WTC11 (cell line): Measurements from ENCODE around the gene ZDHHC1. TPM values are rescaled to one million over a fixed set of nuclear protein-coding genes. Genes with fewer than 3 reads are reported as not detected.

Source experiments
- ATAC-seq: fragments of 200-7000 bp; cut with Tn5 transposase; 2 replicates; pipeline ENCODE4 v1.10.0; 2021; ENCODE audit warnings: mild to moderate bottlenecking, moderate library complexity
- CTCF ChIA-PET: fragments of 300-600 bp; sonication (Branson Sonifier 250); formaldehyde crosslinking; loops from one replicate; lab custom pipeline; 2021; ENCODE audit warnings: antibody characterized with exemption; lab: Charles Lee
- POLR2A ChIA-PET: fragments of 350-600 bp; sonication (Branson Sonifier 250); formaldehyde crosslinking; loops from one replicate; lab custom pipeline; 2021; ENCODE audit warnings: antibody characterized with exemption; lab: Charles Lee
- DNase-seq: peaks from one replicate; pipeline ENCODE4 v3.0.0; 2021; ENCODE audit warnings: low spot score
- H3K27ac Mint-ChIP-seq: 2 replicates; pipeline ENCODE4 v1.8.0; 2021; ENCODE audit warnings: mixed read lengths
- H3K27me3 Mint-ChIP-seq: 2 replicates; pipeline ENCODE4 v1.8.0; 2021; ENCODE audit warnings: low read depth, mild to moderate bottlenecking, moderate library complexity, mixed read lengths
- H3K36me3 Mint-ChIP-seq: 2 replicates; pipeline ENCODE4 v1.8.0; 2021; ENCODE audit warnings: mixed read lengths
- H3K4me1 Mint-ChIP-seq: 2 replicates; pipeline ENCODE4 v1.8.0; 2022; ENCODE audit warnings: mixed read lengths
- H3K4me3 Mint-ChIP-seq: 2 replicates; pipeline ENCODE4 v1.8.0; 2021; ENCODE audit warnings: mild to moderate bottlenecking, moderate library complexity, mixed read lengths
- H3K9me3 Mint-ChIP-seq: 2 replicates; pipeline ENCODE4 v1.8.0; 2021; ENCODE audit warnings: mixed read lengths
- ARID4B ChIP-seq: sonication (generic); formaldehyde crosslinking; IDR thresholded peaks from 2 replicates; pipeline ENCODE4 v1.8.0; 2023; ENCODE audit warnings: missing genetic modification reagents, mild to moderate bottlenecking, borderline replicate concordance
- ATF1 ChIP-seq: sonication (generic); formaldehyde crosslinking; IDR thresholded peaks from 2 replicates; pipeline ENCODE4 v1.8.1; 2023; ENCODE audit warnings: mild to moderate bottlenecking, moderate library complexity, missing genetic modification reagents
- ATF3 ChIP-seq: sonication (generic); formaldehyde crosslinking; conservative IDR thresholded peaks from 2 replicates; pipeline ENCODE4 v1.8.1; 2022; ENCODE audit warnings: mild to moderate bottlenecking, missing genetic modification reagents
- CREB1 ChIP-seq: sonication (generic); formaldehyde crosslinking; IDR thresholded peaks from 2 replicates; pipeline ENCODE4 v1.8.0; 2023; ENCODE audit warnings: mild to moderate bottlenecking, missing genetic modification reagents
- CREM ChIP-seq: sonication (generic); formaldehyde crosslinking; IDR thresholded peaks from 2 replicates; pipeline ENCODE4 v1.8.1; 2022; ENCODE audit warnings: mild to moderate bottlenecking, missing genetic modification reagents, moderate library complexity
- FOXJ3 ChIP-seq: sonication (generic); formaldehyde crosslinking; IDR thresholded peaks from 2 replicates; pipeline ENCODE4 v1.9.0; 2021; ENCODE audit warnings: missing genetic modification reagents, mild to moderate bottlenecking, borderline replicate concordance
- IRF2 ChIP-seq: sonication (generic); formaldehyde crosslinking; IDR thresholded peaks from 2 replicates; pipeline ENCODE4 v1.8.0; 2022; ENCODE audit warnings: low read depth, missing genetic modification reagents, borderline replicate concordance
- NR2C2 ChIP-seq: sonication (generic); formaldehyde crosslinking; IDR thresholded peaks from 2 replicates; pipeline ENCODE4 v1.8.0; 2022; ENCODE audit warnings: mild to moderate bottlenecking, missing genetic modification reagents
- SMAD3 ChIP-seq: sonication (generic); formaldehyde crosslinking; IDR thresholded peaks from 2 replicates; pipeline ENCODE4 v1.8.0; 2022; ENCODE audit warnings: missing genetic modification reagents, mild to moderate bottlenecking, borderline replicate concordance
- TP53 ChIP-seq: sonication (generic); formaldehyde crosslinking; IDR thresholded peaks from 2 replicates; pipeline ENCODE4 v1.8.1; 2023; ENCODE audit warnings: mild to moderate bottlenecking, missing genetic modification reagents
- ZNF121 ChIP-seq: sonication (generic); formaldehyde crosslinking; IDR thresholded peaks from 2 replicates; pipeline ENCODE4 v1.8.0; 2023; ENCODE audit warnings: missing genetic modification reagents
- ZNF138 ChIP-seq: sonication (generic); formaldehyde crosslinking; conservative IDR thresholded peaks from 2 replicates; pipeline ENCODE4 v1.8.1; 2022; ENCODE audit warnings: mild to moderate bottlenecking, moderate library complexity, missing genetic modification reagents
- ZNF425 ChIP-seq: fragments of 250-450 bp; sonication (Bioruptor Pico); conservative IDR thresholded peaks from 2 replicates; pipeline ENCODE4 v1.9.0; 2021; ENCODE audit warnings: mild to moderate bottlenecking
- ZNF671 ChIP-seq: fragments of 250-450 bp; sonication (Bioruptor Pico); IDR thresholded peaks from 2 replicates; pipeline ENCODE4 v1.8.0; 2021; ENCODE audit warnings: mild to moderate bottlenecking
- total RNA-seq: library from RNA; stranded (reverse); gene quantifications from 3 replicates; pipeline ENCODE4 v1.2.3, GENCODE V29; 2021
- TF ChIP-seq, protein P1 (sequence below): sonication (generic); formaldehyde crosslinking; IDR thresholded peaks from 2 replicates; pipeline ENCODE4 v1.8.0; 2022; ENCODE audit warnings: mild to moderate bottlenecking, missing genetic modification reagents
- TF ChIP-seq, protein P2 (sequence below): sonication (generic); formaldehyde crosslinking; IDR thresholded peaks from 2 replicates; pipeline ENCODE4 v1.8.1; 2022; ENCODE audit warnings: low read depth, missing genetic modification reagents, borderline replicate concordance
- TF ChIP-seq, protein P3 (sequence below): sonication (generic); formaldehyde crosslinking; IDR thresholded peaks from 2 replicates; pipeline ENCODE4 v1.8.0; 2022; ENCODE audit warnings: missing genetic modification reagents

Gene ZDHHC1
- total RNA-seq, 1 experiment from 2014 or later = 4.2 TPM

DNA sequence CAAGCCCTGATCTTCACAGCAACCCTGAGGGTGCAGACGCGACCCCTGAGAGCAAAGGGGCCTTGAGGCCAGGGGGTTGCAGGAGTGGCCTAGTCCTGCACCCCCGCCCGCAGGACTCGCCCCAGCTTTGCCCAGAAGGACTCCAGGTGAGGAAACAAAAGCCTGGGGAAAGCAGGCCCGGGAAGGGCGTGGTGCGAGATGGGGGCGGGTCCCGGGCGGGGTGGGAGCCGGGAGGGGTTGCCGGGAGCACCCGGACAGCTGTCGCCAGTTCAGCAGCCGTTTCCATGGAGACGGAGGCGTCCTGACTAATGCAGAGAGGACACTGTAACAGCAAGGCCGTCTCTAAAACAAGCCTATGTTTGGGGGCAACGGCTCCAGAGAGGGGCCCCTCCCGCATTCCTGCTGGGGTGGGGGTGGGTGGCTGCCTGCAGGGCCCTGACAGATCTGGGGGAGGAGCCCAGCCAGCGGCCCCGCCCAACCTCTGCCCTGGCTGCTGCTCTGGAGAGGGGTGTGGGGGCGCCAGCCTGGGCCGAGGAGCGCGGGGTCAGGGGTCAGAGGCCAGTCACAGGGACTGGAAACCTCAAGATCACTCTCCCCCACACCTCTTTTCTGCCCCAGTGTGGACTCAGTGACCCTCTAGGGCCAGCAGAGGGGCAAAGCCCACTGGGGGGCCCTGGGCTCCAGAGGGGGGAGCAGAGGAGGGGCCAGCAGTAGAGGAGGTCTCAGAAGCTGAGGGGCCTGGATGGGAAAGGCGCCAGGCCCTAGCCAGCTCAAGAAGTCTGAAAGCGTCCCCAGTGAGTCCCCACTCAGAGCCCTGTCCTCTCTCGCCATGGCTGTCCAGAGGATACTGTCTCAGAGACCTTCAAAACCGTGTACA is 19.9 kb downstream of the ZDHHC1 start:
- ATAC-seq (peak; percentile 27), DNase-seq (peak; percentile 88)
- 0 out of 2 replicates have a peak, but pooled peaks have one; percentile 38 for TF ChIP-seq ARID4B (CRISPR knock-in tag)
- TF ChIP-seq IRF2 (CRISPR knock-in tag) = no peak
- no peak overlapping the region for H3K27ac Mint-ChIP-seq
- no peaks in the 10 kb centered on the region for H3K9me3 Mint-ChIP-seq
- H3K36me3 Mint-ChIP-seq = no peaks in the 10 kb centered on the region
- ChIA-PET POLR2A (no interaction called here), CTCF (interaction anchor here (0.5 to 6.8 kb wide), 18 partner anchors 9 to 433 kb away, joined by 3 to 65 read pairs (median 3); partner anchors contain the start of genes ATP6V0D1, KCTD19, LRRC36 and TMEM208)
- H3K27me3 Mint-ChIP-seq = peaks cover 57% of the 10 kb centered on the region
- H3K4me1 Mint-ChIP-seq = peaks cover 23% of the 10 kb centered on the region
- H3K4me3 Mint-ChIP-seq = peak overlapping the region; percentile 47; the same call in 1 of the 2 replicates

- H3K4me1 Mint-ChIP-seq = peaks cover 23% of the 10 kb centered on the region
- H3K36me3 Mint-ChIP-seq = no peaks in the 10 kb centered on the region
- no peaks in the 10 kb centered on the region for H3K9me3 Mint-ChIP-seq
- ChIA-PET CTCF (interaction anchor here (0.5 to 6.8 kb wide), 18 partner anchors 9 to 432 kb away, joined by 3 to 65 read pairs (median 3); partner anchors contain the start of genes ATP6V0D1, KCTD19, LRRC36 and TMEM208), POLR2A (no interaction called here)
- H3K27ac Mint-ChIP-seq = no peak overlapping the region
- no peak for DNase-seq
- H3K27me3 Mint-ChIP-seq = peaks cover 59% of the 10 kb centered on the region
- peak overlapping the region; percentile 30; the same call in 1 of the 2 replicates for H3K4me3 Mint-ChIP-seq
- no peak for ATAC-seq
- no peak for TF ChIP-seq ZNF121
- no peak for TF ChIP-seq CREM (CRISPR knock-in tag)
- TF ChIP-seq IRF2 (CRISPR knock-in tag) = no peak
- TF ChIP-seq TP53 (CRISPR knock-in tag) = no peak
- TF ChIP-seq CREB1 = no peak
- TF ChIP-seq ZNF425 (CRISPR knock-in tag) = no peak
- TF ChIP-seq, protein P1, sequence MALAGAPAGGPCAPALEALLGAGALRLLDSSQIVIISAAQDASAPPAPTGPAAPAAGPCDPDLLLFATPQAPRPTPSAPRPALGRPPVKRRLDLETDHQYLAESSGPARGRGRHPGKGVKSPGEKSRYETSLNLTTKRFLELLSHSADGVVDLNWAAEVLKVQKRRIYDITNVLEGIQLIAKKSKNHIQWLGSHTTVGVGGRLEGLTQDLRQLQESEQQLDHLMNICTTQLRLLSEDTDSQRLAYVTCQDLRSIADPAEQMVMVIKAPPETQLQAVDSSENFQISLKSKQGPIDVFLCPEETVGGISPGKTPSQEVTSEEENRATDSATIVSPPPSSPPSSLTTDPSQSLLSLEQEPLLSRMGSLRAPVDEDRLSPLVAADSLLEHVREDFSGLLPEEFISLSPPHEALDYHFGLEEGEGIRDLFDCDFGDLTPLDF (CRISPR knock-in tag) = no peak
- TF ChIP-seq ZNF671 (CRISPR knock-in tag) = no peak
- no peak for TF ChIP-seq NR2C2
- no peak for TF ChIP-seq FOXJ3 (CRISPR knock-in tag)
- no peak for TF ChIP-seq SMAD3
- no peak for TF ChIP-seq ZNF138 (CRISPR knock-in tag)
- TF ChIP-seq, protein P2, sequence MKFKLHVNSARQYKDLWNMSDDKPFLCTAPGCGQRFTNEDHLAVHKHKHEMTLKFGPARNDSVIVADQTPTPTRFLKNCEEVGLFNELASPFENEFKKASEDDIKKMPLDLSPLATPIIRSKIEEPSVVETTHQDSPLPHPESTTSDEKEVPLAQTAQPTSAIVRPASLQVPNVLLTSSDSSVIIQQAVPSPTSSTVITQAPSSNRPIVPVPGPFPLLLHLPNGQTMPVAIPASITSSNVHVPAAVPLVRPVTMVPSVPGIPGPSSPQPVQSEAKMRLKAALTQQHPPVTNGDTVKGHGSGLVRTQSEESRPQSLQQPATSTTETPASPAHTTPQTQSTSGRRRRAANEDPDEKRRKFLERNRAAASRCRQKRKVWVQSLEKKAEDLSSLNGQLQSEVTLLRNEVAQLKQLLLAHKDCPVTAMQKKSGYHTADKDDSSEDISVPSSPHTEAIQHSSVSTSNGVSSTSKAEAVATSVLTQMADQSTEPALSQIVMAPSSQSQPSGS (CRISPR knock-in tag) = no peak
- TF ChIP-seq ATF3 = no peak
- TF ChIP-seq, protein P3, sequence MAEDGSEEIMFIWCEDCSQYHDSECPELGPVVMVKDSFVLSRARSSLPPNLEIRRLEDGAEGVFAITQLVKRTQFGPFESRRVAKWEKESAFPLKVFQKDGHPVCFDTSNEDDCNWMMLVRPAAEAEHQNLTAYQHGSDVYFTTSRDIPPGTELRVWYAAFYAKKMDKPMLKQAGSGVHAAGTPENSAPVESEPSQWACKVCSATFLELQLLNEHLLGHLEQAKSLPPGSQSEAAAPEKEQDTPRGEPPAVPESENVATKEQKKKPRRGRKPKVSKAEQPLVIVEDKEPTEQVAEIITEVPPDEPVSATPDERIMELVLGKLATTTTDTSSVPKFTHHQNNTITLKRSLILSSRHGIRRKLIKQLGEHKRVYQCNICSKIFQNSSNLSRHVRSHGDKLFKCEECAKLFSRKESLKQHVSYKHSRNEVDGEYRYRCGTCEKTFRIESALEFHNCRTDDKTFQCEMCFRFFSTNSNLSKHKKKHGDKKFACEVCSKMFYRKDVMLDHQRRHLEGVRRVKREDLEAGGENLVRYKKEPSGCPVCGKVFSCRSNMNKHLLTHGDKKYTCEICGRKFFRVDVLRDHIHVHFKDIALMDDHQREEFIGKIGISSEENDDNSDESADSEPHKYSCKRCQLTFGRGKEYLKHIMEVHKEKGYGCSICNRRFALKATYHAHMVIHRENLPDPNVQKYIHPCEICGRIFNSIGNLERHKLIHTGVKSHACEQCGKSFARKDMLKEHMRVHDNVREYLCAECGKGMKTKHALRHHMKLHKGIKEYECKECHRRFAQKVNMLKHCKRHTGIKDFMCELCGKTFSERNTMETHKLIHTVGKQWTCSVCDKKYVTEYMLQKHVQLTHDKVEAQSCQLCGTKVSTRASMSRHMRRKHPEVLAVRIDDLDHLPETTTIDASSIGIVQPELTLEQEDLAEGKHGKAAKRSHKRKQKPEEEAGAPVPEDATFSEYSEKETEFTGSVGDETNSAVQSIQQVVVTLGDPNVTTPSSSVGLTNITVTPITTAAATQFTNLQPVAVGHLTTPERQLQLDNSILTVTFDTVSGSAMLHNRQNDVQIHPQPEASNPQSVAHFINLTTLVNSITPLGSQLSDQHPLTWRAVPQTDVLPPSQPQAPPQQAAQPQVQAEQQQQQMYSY (CRISPR knock-in tag) = no peak
- no peak for TF ChIP-seq ATF1 (CRISPR knock-in tag)
Observed at GRCh38 chr16:67395458-67396158, 20.7 kb downstream of the ZDHHC1 start.
